Measurements from ENCODE around the gene OR5A2.
A peak's percentile ranks its signal among the peaks of the same experiment; 100 is the strongest.
"Not testable (repeated sequence)": the region's sequence is repeated elsewhere in the genome, so short reads cannot be mapped to it uniquely, and the experiment has no call there.

OR5A2 gene

DNA sequence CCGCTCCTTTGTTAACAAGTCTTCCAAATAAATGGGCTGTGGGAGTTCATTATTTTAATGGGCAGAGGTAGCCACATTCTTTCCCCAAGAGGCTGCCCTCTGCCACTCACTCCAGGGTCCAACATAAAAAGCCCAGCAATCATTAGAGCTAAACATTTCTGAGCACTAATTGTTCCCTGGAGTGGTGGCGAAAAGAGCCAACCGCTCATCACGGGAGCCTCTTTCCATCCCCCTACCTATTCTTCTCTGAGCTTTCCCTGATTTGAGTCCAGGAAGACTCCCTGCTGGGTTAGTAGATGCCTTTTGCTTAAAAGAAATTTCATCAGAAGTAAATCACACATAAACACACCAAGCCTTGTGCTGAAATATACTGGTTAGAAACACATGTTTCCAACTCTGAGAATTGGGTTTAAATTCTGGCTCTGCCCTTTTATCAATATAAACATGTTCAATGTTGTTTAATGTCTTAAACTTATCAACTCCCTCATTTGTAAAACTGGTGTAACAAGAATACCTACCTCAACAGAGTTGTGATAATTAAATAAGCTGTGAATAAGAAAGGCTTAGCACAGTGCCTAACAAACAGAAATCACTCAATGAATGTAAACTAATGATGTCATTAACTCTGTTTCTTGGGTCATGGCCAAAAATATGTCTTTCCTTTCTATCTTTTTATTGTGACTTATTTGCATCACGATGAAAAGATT lies at the start of gene OR5A2:
Gene OR5A2 (minus strand): TSS at position 53 of the 707 bp plus-strand sequence. CDS start 3,460 bp downstream, outside the sequence.
- Histone ChIP-seq H3K9me3 (ENCODE audit: control insufficient read depth, insufficient read depth, low read length) (no peaks in the 10 kb centered on the region), H3K27me3 (ENCODE audit: control insufficient read depth, insufficient read depth, low read length) (no peaks in the 10 kb centered on the region), H3K4me3 (ENCODE audit: low read depth, low read length) (peak within 1 kb of the TSS; percentile 2), H3K4me1 (ENCODE audit: control insufficient read depth, insufficient read depth, low read length) (peaks cover 16% of the 10 kb centered on the region), H3K9ac (ENCODE audit: low read depth, low read length) (no peak within 1 kb of the TSS), H3K36me3 (ENCODE audit: control insufficient read depth, insufficient read depth, low read length) (no peaks in the 10 kb centered on the region)

DNA sequence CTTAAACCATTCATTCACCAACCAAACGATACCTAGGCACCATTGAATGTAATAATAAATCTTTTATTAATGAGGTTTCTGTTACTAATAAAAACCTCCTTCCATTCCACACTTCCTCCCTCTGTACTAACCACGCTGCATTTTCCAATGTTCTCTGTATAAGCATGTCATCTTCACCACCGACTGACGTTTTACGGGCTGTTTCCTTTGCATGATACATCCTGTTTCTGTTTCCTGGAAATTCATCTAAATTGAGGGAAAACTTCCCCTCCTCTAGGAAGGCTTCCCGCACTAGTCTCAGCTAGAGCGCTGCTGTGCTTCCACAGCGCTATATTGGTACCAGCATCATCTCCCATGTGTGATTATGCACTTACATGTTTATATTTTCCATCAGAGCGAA lies 49.0 kb upstream of the OR5A2 start:
- H3K9me3 ChIP-seq (ENCODE audit: control insufficient read depth, insufficient read depth, low read length) = no peaks in the 10 kb centered on the region
- no peaks in the 10 kb centered on the region for H3K27me3 ChIP-seq (ENCODE audit: control insufficient read depth, insufficient read depth, low read length)
- H3K9ac ChIP-seq (ENCODE audit: low read depth, low read length) = no peak overlapping the region
- no peak overlapping the region for H3K4me3 ChIP-seq (ENCODE audit: low read depth, low read length)
- no peaks in the 10 kb centered on the region for H3K36me3 ChIP-seq (ENCODE audit: control insufficient read depth, insufficient read depth, low read length)
- no peaks in the 10 kb centered on the region for H3K4me1 ChIP-seq (ENCODE audit: control insufficient read depth, insufficient read depth, low read length)

DNA sequence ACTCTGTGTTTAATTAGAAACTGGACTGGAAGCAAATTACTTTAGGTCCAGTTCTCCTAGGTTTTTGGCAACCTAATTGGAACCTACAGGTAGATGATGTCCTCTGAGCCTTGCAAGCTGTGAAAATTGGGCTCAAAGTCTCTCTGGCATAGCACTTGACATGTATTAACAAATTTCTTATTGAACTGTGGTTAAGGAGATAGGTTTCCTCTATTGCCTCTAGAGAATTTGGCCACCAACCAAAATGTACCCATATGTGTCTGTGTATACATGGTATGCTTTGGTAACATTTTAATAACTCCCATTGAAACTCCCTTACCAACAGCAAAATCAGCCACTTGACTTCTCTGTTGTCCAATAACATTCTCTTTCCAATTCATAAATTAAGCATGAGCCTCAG lies 46.8 kb upstream of the OR5A2 start, which contains the start of gene OR4D10:
Gene OR4D10 (plus strand): TSS at position 301 of the 400 bp plus-strand sequence. CDS start 4,115 bp downstream, outside the sequence.
- Histone ChIP-seq H3K27me3 (ENCODE audit: control insufficient read depth, insufficient read depth, low read length) (no peaks in the 10 kb centered on the region), H3K9me3 (ENCODE audit: control insufficient read depth, insufficient read depth, low read length) (no peaks in the 10 kb centered on the region), H3K9ac (ENCODE audit: low read depth, low read length) (no peak within 1 kb of the TSS), H3K36me3 (ENCODE audit: control insufficient read depth, insufficient read depth, low read length) (no peaks in the 10 kb centered on the region), H3K4me3 (ENCODE audit: low read depth, low read length) (no peak within 1 kb of the TSS), H3K4me1 (ENCODE audit: control insufficient read depth, insufficient read depth, low read length) (no peaks in the 10 kb centered on the region)

DNA sequence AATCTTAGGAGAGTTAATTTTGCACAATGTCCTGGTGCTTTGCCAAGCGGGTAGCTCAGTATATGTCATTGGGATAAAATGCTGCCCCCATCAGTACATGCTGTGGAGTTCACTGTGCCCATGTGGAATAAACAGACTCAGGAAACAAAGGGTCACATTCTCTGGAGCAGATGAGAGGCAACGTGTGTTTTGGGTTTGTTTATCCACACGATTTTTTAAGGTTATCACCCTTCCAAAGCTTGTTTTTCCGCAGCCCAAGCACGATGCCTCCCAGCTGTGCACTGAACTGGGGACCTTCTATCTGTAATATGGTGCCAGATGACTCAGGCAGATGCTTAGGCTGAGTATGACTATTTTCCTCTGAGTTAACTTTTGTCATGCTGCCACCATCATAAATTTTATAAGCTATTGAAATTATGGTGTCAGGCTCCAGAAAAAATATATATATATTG lies 37.0 kb upstream of the OR5A2 start:
- Histone ChIP-seq H3K36me3 (ENCODE audit: control insufficient read depth, insufficient read depth, low read length) (no peaks in the 10 kb centered on the region), H3K9me3 (ENCODE audit: control insufficient read depth, insufficient read depth, low read length) (no peaks in the 10 kb centered on the region), H3K4me1 (ENCODE audit: control insufficient read depth, insufficient read depth, low read length) (no peaks in the 10 kb centered on the region), H3K9ac (ENCODE audit: low read depth, low read length) (no peak overlapping the region), H3K4me3 (ENCODE audit: low read depth, low read length) (no peak overlapping the region), H3K27me3 (ENCODE audit: control insufficient read depth, insufficient read depth, low read length) (no peaks in the 10 kb centered on the region)

- Histone ChIP-seq H3K27me3 (ENCODE audit: control insufficient read depth, insufficient read depth, low read length) (no peaks in the 10 kb centered on the region), H3K9me3 (ENCODE audit: control insufficient read depth, insufficient read depth, low read length) (no peaks in the 10 kb centered on the region), H3K4me3 (ENCODE audit: low read depth, low read length) (no peak overlapping the region), H3K36me3 (ENCODE audit: control insufficient read depth, insufficient read depth, low read length) (no peaks in the 10 kb centered on the region), H3K9ac (ENCODE audit: low read depth, low read length) (no peak overlapping the region), H3K4me1 (ENCODE audit: control insufficient read depth, insufficient read depth, low read length) (no peaks in the 10 kb centered on the region)
Observed at GRCh38 chr11:59459916-59460315, 33.7 kb upstream of the OR5A2 start.

DNA sequence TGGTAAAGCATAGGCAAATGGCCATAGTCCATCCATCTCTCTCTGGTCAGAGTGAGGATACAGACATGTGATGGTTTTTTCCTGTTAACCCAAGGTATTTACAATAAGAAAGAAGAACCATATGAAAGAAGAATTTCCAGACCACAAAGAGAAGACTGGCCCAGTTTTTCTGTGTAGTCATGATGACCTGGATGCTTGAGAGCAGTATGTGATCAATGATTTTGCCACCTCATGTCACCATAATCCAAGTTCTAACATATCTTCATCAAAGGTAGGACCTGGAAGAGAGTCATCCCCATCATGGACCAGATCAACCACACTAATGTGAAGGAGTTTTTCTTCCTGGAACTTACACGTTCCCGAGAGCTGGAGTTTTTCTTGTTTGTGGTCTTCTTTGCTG lies 30.4 kb upstream of the OR5A2 start, which contains the start of gene OR4D6:
Gene OR4D6 (plus strand): TSS at position 301 of the 400 bp plus-strand sequence. CDS start 0 bp downstream, at position 301.
- H3K9me3 ChIP-seq (ENCODE audit: control insufficient read depth, insufficient read depth, low read length) = no peaks in the 10 kb centered on the region
- no peaks in the 10 kb centered on the region for H3K36me3 ChIP-seq (ENCODE audit: control insufficient read depth, insufficient read depth, low read length)
- H3K4me3 ChIP-seq (ENCODE audit: low read depth, low read length) = no peak within 1 kb of the TSS
- no peak within 1 kb of the TSS for H3K9ac ChIP-seq (ENCODE audit: low read depth, low read length)
- no peaks in the 10 kb centered on the region for H3K4me1 ChIP-seq (ENCODE audit: control insufficient read depth, insufficient read depth, low read length)
- no peaks in the 10 kb centered on the region for H3K27me3 ChIP-seq (ENCODE audit: control insufficient read depth, insufficient read depth, low read length)

GRCh38 chr11:59448484-59448883 lies 22.3 kb upstream of the OR5A2 start:
- H3K9ac ChIP-seq (ENCODE audit: low read depth, low read length) = no peak overlapping the region
- H3K4me1 ChIP-seq (ENCODE audit: control insufficient read depth, insufficient read depth, low read length) = no peaks in the 10 kb centered on the region
- H3K4me3 ChIP-seq (ENCODE audit: low read depth, low read length) = no peak overlapping the region
- no peaks in the 10 kb centered on the region for H3K27me3 ChIP-seq (ENCODE audit: control insufficient read depth, insufficient read depth, low read length)
- no peaks in the 10 kb centered on the region for H3K36me3 ChIP-seq (ENCODE audit: control insufficient read depth, insufficient read depth, low read length)
- H3K9me3 ChIP-seq (ENCODE audit: control insufficient read depth, insufficient read depth, low read length) = no peaks in the 10 kb centered on the region

DNA sequence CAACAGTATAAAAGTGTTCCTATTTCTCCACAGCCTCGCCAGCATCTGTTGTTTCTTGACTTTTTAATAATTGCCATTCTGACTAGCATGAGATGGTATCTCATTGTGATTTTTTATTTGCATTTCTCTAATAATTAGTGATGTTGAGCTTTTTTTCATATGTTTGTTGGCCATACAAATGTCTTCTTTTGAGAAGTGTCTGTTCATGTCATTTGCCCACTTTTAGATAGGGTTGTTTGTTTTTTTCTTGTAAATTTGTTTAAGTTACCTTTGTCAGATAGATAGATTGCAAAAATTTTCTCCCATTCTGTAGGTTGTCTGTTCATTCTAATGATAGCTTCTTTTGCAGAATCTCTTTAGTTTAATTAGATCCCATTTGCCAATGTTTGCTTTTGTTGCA lies 19.4 kb upstream of the OR5A2 start:
- not testable (repeated sequence) for H3K4me1 ChIP-seq (ENCODE audit: control insufficient read depth, insufficient read depth, low read length); H3K27me3 ChIP-seq (ENCODE audit: control insufficient read depth, insufficient read depth, low read length); H3K9me3 ChIP-seq (ENCODE audit: control insufficient read depth, insufficient read depth, low read length); H3K9ac ChIP-seq (ENCODE audit: low read depth, low read length); H3K36me3 ChIP-seq (ENCODE audit: control insufficient read depth, insufficient read depth, low read length); H3K4me3 ChIP-seq (ENCODE audit: low read depth, low read length)

DNA sequence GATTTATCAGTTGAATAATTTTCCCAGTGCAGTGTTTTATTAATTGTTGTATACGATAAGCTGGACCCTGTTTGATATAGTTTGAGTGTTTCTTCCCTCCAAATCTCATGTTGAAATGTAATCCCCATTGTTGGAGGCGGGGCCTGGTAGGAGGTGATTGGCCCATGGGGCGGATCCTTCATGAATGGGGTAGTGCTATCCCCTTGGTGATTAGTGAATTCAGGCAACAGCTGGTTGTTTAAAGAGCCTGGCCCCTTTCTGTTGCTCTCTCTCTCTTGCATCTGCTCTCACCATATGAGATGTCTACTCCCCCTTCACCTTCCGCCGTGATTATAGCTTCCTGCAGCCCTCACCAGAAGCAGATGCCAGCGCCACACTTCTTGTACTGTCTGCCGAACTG lies 11.6 kb upstream of the OR5A2 start:
- no peaks in the 10 kb centered on the region for H3K27me3 ChIP-seq (ENCODE audit: control insufficient read depth, insufficient read depth, low read length)
- H3K4me1 ChIP-seq (ENCODE audit: control insufficient read depth, insufficient read depth, low read length) = peaks cover 3% of the 10 kb centered on the region
- no peaks in the 10 kb centered on the region for H3K9me3 ChIP-seq (ENCODE audit: control insufficient read depth, insufficient read depth, low read length)
- no peaks in the 10 kb centered on the region for H3K36me3 ChIP-seq (ENCODE audit: control insufficient read depth, insufficient read depth, low read length)
- H3K9ac ChIP-seq (ENCODE audit: low read depth, low read length) = no peak overlapping the region
- no peak overlapping the region for H3K4me3 ChIP-seq (ENCODE audit: low read depth, low read length)

DNA sequence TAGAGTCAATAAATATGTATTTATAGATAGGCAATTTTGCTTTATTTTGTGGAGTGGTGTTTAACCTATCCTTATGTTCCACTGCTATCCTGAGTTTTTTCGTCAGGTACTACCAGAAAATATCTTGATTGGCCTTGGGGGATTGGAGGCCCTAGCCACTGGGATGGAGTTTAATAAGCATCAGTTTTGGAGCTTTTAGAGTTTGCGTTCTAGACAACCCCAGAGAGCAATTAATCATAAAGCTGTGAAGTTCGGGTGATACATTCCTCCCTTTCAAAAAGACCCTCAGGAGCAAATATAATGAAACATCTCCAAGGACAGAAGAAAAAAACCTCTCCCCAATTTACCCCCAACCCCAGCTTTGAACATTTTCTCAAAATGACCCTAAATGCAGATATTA lies 10.0 kb upstream of the OR5A2 start, which contains the start of gene OR5A1:
Gene OR5A1 (plus strand): TSS at position 301 of the 400 bp plus-strand sequence. CDS start 6,700 bp downstream, outside the sequence.
- no peaks in the 10 kb centered on the region for H3K27me3 ChIP-seq (ENCODE audit: control insufficient read depth, insufficient read depth, low read length)

GRCh38 chr11:59429924-59430516 lies 3.8 kb upstream of the OR5A2 start:
- no peak overlapping the region for H3K9ac ChIP-seq (ENCODE audit: low read depth, low read length)
- no peaks in the 10 kb centered on the region for H3K27me3 ChIP-seq (ENCODE audit: control insufficient read depth, insufficient read depth, low read length)
- H3K9me3 ChIP-seq (ENCODE audit: control insufficient read depth, insufficient read depth, low read length) = no peaks in the 10 kb centered on the region
- H3K4me3 ChIP-seq (ENCODE audit: low read depth, low read length) = no peak overlapping the region
- no peaks in the 10 kb centered on the region for H3K36me3 ChIP-seq (ENCODE audit: control insufficient read depth, insufficient read depth, low read length)
- peaks cover 16% of the 10 kb centered on the region for H3K4me1 ChIP-seq (ENCODE audit: control insufficient read depth, insufficient read depth, low read length)

More for the DNA sequence above, 10.0 kb upstream of the OR5A2 start, which contains the start of gene OR5A1:
- Histone ChIP-seq H3K4me3 (ENCODE audit: low read depth, low read length) (no peak within 1 kb of the TSS), H3K4me1 (ENCODE audit: control insufficient read depth, insufficient read depth, low read length) (peaks cover 3% of the 10 kb centered on the region), H3K9me3 (ENCODE audit: control insufficient read depth, insufficient read depth, low read length) (no peaks in the 10 kb centered on the region), H3K36me3 (ENCODE audit: control insufficient read depth, insufficient read depth, low read length) (no peaks in the 10 kb centered on the region), H3K9ac (ENCODE audit: low read depth, low read length) (no peak within 1 kb of the TSS)

DNA sequence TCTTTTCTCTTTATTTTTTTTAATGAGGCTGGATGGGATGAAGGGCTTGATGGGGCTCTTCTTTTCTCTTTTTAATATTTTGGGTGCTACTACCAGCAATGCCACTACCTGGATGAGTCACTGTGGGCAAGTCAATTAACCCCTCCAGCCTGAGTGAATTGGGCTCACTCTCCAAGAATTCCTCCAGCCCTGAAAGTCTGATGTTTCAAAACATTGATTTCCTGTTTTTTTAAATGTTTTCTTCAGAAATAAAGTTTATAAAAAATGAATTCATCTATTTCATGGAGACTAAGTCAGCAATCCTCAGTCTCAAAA lies 812 bp upstream of the OR5A2 start:
- H3K9ac ChIP-seq (ENCODE audit: low read depth, low read length) = no peak overlapping the region

More for the DNA sequence above, 812 bp upstream of the OR5A2 start:
- H3K4me1 ChIP-seq (ENCODE audit: control insufficient read depth, insufficient read depth, low read length) = peaks cover 16% of the 10 kb centered on the region
- no peak overlapping the region for H3K4me3 ChIP-seq (ENCODE audit: low read depth, low read length)
- H3K9me3 ChIP-seq (ENCODE audit: control insufficient read depth, insufficient read depth, low read length) = no peaks in the 10 kb centered on the region
- H3K27me3 ChIP-seq (ENCODE audit: control insufficient read depth, insufficient read depth, low read length) = no peaks in the 10 kb centered on the region
- H3K36me3 ChIP-seq (ENCODE audit: control insufficient read depth, insufficient read depth, low read length) = no peaks in the 10 kb centered on the region

Data from iPS-15b (cell line).